HS-5 (cell line): Measurements from ENCODE around the gene HDX.
"Not testable (repeated sequence)": the region's sequence is repeated elsewhere in the genome, so short reads cannot be mapped to it uniquely, and the experiment has no call there.

Source experiments
- DNase-seq: peaks from one replicate; pipeline ENCODE4 v3.0.0-alpha.2; 2012; ENCODE audit warnings: low read depth

HDX gene

DNA sequence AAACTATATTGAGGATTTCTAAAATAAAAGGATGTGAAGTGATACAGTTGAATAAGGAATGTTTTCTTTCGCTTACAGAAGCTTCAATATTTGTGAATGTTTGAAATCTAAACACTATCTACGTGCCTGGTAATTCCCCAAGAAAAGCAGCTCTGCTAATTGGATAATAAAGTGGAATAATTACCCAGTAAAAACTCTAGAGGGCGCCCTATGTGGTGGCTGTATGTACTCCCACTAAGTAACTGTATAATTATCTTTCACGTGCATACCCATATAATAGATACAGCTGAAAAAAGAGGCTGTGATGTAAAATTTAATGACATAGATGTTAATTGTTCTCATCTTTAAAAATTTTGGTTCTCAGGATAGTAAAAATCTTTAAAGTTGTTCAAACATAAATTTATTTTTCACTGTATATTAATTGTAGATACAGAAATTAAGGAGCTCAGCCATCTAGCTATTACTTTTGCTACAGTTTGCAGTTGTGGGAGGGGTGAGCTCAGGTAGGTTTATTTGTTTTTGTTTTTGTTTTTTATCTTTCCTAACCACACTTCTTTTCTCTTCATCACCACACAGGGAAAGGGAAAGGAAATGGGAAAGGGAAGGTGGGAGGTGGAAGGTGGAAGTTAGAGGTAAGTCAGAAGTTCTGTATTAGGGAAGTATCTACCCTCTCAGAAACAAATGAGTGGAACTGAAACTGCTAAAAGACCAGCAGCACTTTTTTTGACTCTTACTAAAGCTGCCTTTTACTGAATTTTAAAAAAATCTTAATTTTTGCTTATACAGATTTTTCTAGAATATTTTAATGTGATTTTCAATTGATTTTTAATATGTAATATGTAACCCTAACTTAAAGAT is 162.5 kb downstream of the HDX start:
- no peak for DNase-seq

DNA sequence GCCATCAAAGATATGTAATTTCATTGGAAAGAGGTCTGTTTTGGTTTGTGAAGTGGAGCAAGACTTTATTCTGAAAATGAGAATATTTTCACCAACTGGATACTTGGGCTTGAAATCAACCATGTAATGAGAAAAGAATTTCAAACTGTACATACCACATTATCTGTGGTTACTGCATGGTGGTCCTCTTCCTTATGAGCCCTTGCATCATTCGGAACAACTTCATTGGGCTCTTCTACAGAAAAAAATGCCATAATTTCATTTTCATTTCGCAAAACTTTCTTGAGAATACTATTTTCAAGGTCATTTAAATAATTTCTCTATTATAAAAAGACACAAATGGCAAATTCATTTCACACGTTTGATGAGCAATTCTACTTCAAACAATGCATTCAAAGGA is 165.6 kb downstream of the HDX start:
- DNase-seq, result no peak

DNA sequence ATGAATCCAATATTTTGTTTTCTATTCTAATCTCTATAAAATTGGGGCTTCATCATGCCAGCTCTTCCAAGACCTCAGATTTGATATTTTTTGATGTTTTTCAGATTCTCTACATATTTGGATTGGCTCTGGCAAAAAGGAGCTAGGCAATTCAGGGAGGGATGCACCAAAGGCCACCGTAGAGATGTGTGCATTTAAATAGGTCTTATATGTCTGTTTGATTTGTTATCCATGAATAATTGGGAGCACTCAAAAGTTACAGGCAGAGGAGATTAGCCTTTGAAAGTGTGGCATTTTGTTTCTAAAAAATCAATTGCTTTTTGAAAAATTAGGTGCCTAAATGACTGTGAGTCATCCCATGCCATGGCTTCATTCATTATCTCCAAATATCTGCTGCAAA is 167.1 kb downstream of the HDX start:
- no peak for DNase-seq

DNA sequence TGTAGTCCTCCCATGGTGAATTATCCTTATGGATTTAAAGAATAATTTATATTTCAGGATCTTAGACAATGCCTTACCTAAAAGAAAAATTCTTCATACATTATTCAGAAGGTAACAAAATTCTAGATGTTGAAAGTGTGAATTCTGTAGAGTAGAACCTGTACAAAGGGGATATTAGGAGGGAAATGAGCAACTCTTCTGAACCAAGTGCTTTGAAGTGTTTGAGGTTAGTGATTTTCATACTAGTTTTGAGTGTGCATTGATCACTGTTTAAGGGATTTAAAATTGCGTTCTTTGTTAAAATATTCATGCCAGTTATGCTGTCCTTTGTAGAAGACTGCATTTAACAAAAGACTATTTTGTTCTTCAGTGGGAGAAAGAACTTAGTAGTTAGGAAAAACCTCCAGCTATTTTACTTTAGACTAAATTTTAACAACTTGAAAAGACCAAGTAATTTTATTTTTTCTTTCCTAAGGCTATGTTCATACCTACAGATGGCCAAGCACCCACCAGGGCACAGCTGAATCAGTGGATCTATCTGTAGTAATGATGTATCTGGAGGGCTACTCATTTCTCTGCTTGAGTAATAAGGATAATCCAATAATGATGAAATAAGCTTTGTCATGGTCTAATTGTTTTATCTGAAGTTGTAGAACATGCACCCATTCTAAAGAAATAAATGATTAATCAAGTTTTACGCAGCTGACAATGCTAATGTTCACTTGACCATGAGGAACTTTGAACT is 180.0 kb downstream of the HDX start:
- DNase-seq, result no peak

DNA sequence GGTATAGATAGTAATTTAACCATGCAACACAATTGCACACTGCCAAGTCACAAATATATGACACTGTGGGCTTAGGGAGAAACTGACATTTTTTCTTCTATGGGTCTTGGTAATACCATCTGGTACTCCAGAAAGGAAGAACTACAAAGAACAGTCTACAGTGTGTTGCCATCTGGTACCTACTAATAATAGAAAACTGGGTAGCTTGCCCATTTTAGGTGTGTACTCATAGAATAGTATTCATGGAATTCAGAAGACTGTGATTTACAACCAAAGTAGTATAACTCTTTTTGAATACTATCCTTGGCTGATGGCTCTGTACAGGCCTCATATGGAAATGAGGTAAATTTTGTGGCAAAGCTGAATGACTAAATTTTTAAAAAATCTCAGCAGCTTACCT is 181.6 kb downstream of the HDX start:
- DNase-seq, result no peak

DNA sequence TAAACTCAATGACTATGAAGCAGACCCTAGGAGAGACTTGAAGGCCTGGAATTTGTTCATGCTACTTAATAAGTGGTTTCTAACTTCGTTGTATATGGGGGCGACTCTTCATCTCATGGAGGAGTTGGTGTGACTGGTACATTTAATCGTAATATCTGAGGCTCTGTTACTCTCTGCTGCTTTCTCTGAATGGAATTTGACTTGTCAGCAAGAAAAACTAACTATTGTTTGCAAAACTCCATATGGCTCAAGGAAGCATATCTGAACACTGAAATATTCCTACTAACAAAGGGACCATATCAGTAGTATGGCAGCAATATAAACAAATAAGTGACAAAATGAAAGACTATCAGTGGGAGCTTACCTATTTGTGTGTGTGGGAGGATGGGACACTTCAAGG is 182.2 kb downstream of the HDX start:
- no peak for DNase-seq

DNA sequence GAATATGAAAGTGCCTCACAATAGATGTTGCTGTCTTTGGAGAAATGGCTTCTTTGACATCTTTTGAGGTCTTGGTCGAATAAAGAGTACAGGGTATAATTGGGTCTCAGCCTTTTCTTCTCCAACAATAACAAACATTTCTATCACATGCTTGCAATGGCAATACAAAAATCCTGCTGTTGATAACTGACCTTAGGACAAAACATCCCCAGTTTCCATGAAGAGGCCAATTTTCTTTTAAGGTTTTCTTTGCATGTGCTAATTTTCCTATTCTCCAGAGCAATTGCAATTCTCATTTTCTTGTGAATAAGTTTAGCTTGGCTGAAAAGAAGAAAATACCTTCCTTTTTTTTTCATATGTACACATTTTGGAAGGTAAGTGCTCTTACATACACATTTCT is 183.6 kb downstream of the HDX start:
- DNase-seq, result no peak

DNA sequence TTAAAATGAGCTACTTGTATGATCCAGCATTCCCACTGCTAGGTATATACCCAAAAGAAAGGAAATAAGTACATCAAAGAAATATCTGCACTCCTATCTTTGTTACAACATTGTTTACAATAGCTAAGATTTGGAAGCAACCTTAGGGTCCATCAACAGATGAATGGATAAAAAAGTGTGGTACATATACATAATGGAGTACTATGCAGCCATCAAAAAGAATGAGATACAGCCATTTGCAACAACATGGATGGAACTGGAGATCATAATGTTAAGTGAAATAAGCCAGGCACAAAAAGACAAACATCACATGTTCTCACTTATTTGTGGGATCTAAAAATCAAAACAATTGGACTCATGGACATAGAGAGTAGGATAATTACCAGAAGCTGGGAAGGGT is 186.3 kb downstream of the HDX start:
- not testable (repeated sequence) for DNase-seq
